IMR-90 (cell line): ENCODE data around the gene ZNF688. TPM values are rescaled to one million over a fixed set of nuclear protein-coding genes. Genes with fewer than 3 reads are reported as not detected.

Source experiments
- ATAC-seq: fragments of 200-7000 bp; cut with Tn5 transposase; 2 replicates; pipeline ENCODE4 v1.9.1; 2020; ENCODE audit warnings: low read depth, mild to moderate bottlenecking, moderate library complexity
- BruUV-seq: library from RNA; stranded (reverse); fragments of 400-500 nt; replicated peaks from 2 replicates; lab custom pipeline; 2021; lab: Mats Ljungman, UMichigan
- CTCF ChIA-PET: fragments of 300-600 bp; formaldehyde crosslinking; extraction: SDS; loops from one replicate; lab custom pipeline; 2021; ENCODE audit warnings: antibody characterized with exemption; lab: Yijun Ruan, JAX
- POLR2A ChIA-PET: fragments of 300-600 bp; sonication (Branson Sonifier 250); formaldehyde crosslinking; loops from one replicate; lab custom pipeline; 2022; ENCODE audit warnings: antibody characterized with exemption; ENCODE audit not compliant: unreplicated experiment; lab: Charles Lee
- DNase-seq: peaks from one replicate; pipeline ENCODE4 v3.0.0; 2013
- H2AFZ ChIP-seq: replicated peaks from 2 replicates; pipeline ENCODE3; 2013; ENCODE audit warnings: low read length, mild to moderate bottlenecking; ENCODE audit not compliant: poor library complexity
- H2AK5ac ChIP-seq: 2 replicates; pipeline ENCODE4 v1.6.1; 2013; ENCODE audit warnings: low read depth, low read length, inconsistent platforms
- H2AK9ac ChIP-seq: replicated peaks from 2 replicates; pipeline ENCODE3; 2013; ENCODE audit warnings: mild to moderate bottlenecking, low read depth, low read length, moderate library complexity; ENCODE audit not compliant: poor library complexity
- H2BK120ac ChIP-seq: 2 replicates; pipeline ENCODE4 v1.6.1; 2013; ENCODE audit warnings: low read depth, low read length, inconsistent platforms
- H2BK15ac ChIP-seq: 3 replicates; pipeline ENCODE4 v1.6.1; 2013; ENCODE audit warnings: low read depth, low read length, inconsistent platforms
- H2BK20ac ChIP-seq: 2 replicates; pipeline ENCODE4 v1.6.1; 2013; ENCODE audit warnings: low read depth, mild to moderate bottlenecking, inconsistent platforms, low read length, moderate library complexity
- H2BK5ac ChIP-seq: 2 replicates; pipeline ENCODE4 v1.6.1; 2013; ENCODE audit warnings: mild to moderate bottlenecking, low read depth, low read length, inconsistent platforms; ENCODE audit not compliant: poor library complexity, severe bottlenecking
- H3K14ac ChIP-seq: replicated peaks from 2 replicates; pipeline ENCODE4 v1.6.1; 2013; ENCODE audit warnings: low read depth, low read length, inconsistent platforms
- H3K18ac ChIP-seq: 2 replicates; pipeline ENCODE4 v1.6.1; 2013; ENCODE audit warnings: low read depth, low read length, control low read depth
- H3K23ac ChIP-seq: 2 replicates; pipeline ENCODE4 v1.6.1; 2013; ENCODE audit warnings: low read depth, low read length, inconsistent platforms
- H3K27ac ChIP-seq: 2 replicates; pipeline ENCODE4 v1.5.1; 2013; ENCODE audit warnings: mild to moderate bottlenecking, control low read depth, low read length; ENCODE audit not compliant: insufficient read depth
- H3K27me3 ChIP-seq: 2 replicates; pipeline ENCODE4 v1.6.1; 2013; ENCODE audit warnings: low read length; ENCODE audit not compliant: control insufficient read depth, insufficient read depth
- H3K36me3 ChIP-seq: 2 replicates; pipeline ENCODE4 v1.6.1; 2013; ENCODE audit warnings: low read length, mixed read lengths; ENCODE audit not compliant: control insufficient read depth, insufficient read depth
- H3K4ac ChIP-seq: 2 replicates; pipeline ENCODE4 v1.6.1; 2013; ENCODE audit warnings: low read depth, low read length, inconsistent platforms
- H3K4me1 ChIP-seq: 2 replicates; pipeline ENCODE4 v1.6.1; 2013; ENCODE audit warnings: low read length, mixed read lengths; ENCODE audit not compliant: control insufficient read depth, insufficient read depth
- H3K4me2 ChIP-seq: 2 replicates; pipeline ENCODE4 v1.6.1; 2013; ENCODE audit warnings: low read depth, mild to moderate bottlenecking, control low read depth, low read length, moderate library complexity
- H3K4me3 ChIP-seq: 2 replicates; pipeline ENCODE4 v1.5.1; 2013; ENCODE audit warnings: low read depth, mild to moderate bottlenecking, control low read depth, low read length, moderate library complexity; ENCODE audit not compliant: insufficient read depth
- H3K56ac ChIP-seq: 2 replicates; pipeline ENCODE4 v1.6.1; 2013; ENCODE audit warnings: low read length, inconsistent platforms; ENCODE audit not compliant: insufficient read depth; ENCODE audit errors: extremely low read depth
- H3K79me1 ChIP-seq, 2 experiments: 2 replicates each; pipeline ENCODE4 v1.6.1; 2013; ENCODE audit warnings: low read length in 2 of 2, inconsistent platforms in 1 of 2, low read depth in 1 of 2
- H3K9ac ChIP-seq: 2 replicates; pipeline ENCODE4 v1.6.1; 2013; ENCODE audit warnings: low read depth, low read length, control low read depth
- H3K9me1 ChIP-seq: 2 replicates; pipeline ENCODE4 v1.6.1; 2013; ENCODE audit warnings: low read length, inconsistent platforms; ENCODE audit not compliant: insufficient read depth
- H3K9me3 ChIP-seq: 2 replicates; pipeline ENCODE4 v1.6.1; 2013; ENCODE audit warnings: low read length; ENCODE audit not compliant: control insufficient read depth, insufficient read depth
- H4K20me1 ChIP-seq: 2 replicates; pipeline ENCODE4 v1.6.1; 2013; ENCODE audit warnings: low read length, inconsistent platforms; ENCODE audit not compliant: insufficient read depth
- H4K5ac ChIP-seq: 2 replicates; pipeline ENCODE4 v1.6.1; 2013; ENCODE audit warnings: mild to moderate bottlenecking, low read depth, low read length, control low read depth
- H4K8ac ChIP-seq, 2 experiments: 2 replicates each; pipeline ENCODE4 v1.6.1; 2013; ENCODE audit warnings: low read depth in 2 of 2, low read length in 2 of 2, control low read depth in 1 of 2, inconsistent platforms in 1 of 2
- H4K91ac ChIP-seq: 2 replicates; pipeline ENCODE4 v1.6.1; 2013; ENCODE audit warnings: low read depth, low read length, inconsistent platforms; ENCODE audit not compliant: insufficient read depth
- BHLHE40 ChIP-seq: fragments of 150-350 bp; IDR thresholded peaks from 2 replicates; pipeline ENCODE4 v1.6.1; 2016; ENCODE audit warnings: mild to moderate bottlenecking, low read depth, low read length
- CEBPB ChIP-seq: IDR thresholded peaks from 2 replicates; pipeline ENCODE4 v1.6.1; 2012; ENCODE audit warnings: low read depth, low read length, improper control_type of control experiment
- CHD1 ChIP-seq: IDR thresholded peaks from 2 replicates; pipeline ENCODE4 v1.6.1; 2012; ENCODE audit warnings: low read depth, low read length, improper control_type of control experiment
- FOS ChIP-seq: fragments of 150-350 bp; IDR thresholded peaks from 2 replicates; pipeline ENCODE4 v1.6.1; 2016; ENCODE audit warnings: low read depth, low read length
- NFE2L2 ChIP-seq: fragments of 150-350 bp; IDR thresholded peaks from 2 replicates; pipeline ENCODE4 v1.6.1; 2016; ENCODE audit warnings: low read depth, mild to moderate bottlenecking, low read length
- RAD21 ChIP-seq: IDR thresholded peaks from 2 replicates; pipeline ENCODE4 v1.6.1; 2012; ENCODE audit warnings: low read length, improper control_type of control experiment
- RCOR1 ChIP-seq: IDR thresholded peaks from 2 replicates; pipeline ENCODE4 v1.6.1; 2012; ENCODE audit warnings: mild to moderate bottlenecking, low read length, improper control_type of control experiment; ENCODE audit not compliant: insufficient replicate concordance
- RFX5 ChIP-seq: IDR thresholded peaks from 2 replicates; pipeline ENCODE4 v1.8.0; 2012; ENCODE audit warnings: low read depth, mild to moderate bottlenecking, low read length, moderate library complexity
- SMC3 ChIP-seq: fragments of 150-350 bp; IDR thresholded peaks from 2 replicates; pipeline ENCODE4 v1.6.1; 2016; ENCODE audit warnings: low read depth, mild to moderate bottlenecking, antibody characterized with exemption, low read length, moderate library complexity
- USF2 ChIP-seq: fragments of 150-350 bp; IDR thresholded peaks from 2 replicates; pipeline ENCODE4 v1.6.1; 2017; ENCODE audit warnings: mild to moderate bottlenecking, antibody characterized with exemption, low read length, low read depth
- WGBS, 2 experiments: methylation state at CpG; one replicate each; pipeline versions ENCODE4 v1.1.5 to v1.1.7; 2013; ENCODE audit warnings: missing lambda C conversion rate in 2 of 2; ENCODE audit not compliant: insufficient read length in 1 of 2; ENCODE audit errors: extremely low coverage in 2 of 2; 5-methylcytosine and 5-hydroxymethylcytosine counted together
- dilution Hi-C: fragments of 300-500 bp; cut with HindIII; formaldehyde crosslinking; loops from one replicate; pipeline ENCODE4 v1.14.3; 2018; ENCODE audit warnings: low sequenced_read_pairs; ENCODE audit not compliant: unreplicated experiment
- in situ Hi-C: fragments of 300-500 bp; cut with MboI; formaldehyde crosslinking; loops from 3 replicates; pipeline ENCODE4 v1.14.3; 2019; ENCODE audit warnings: low sequenced_read_pairs, inconsistent platforms, mixed read lengths
- intact Hi-C: fragments of 100-400 bp; cut with micrococcal nuclease; formaldehyde crosslinking; loops from 2 replicates; pipeline ENCODE4 v1.10.0; 2022
- polyA plus RNA-seq, 3 experiments: library from polyadenylated mRNA; depleted of rRNA; stranded (reverse); fragments of >200 nt; gene quantifications; 2 replicates each; pipeline ENCODE4 v1.2.3, GENCODE V29; 2012; ENCODE audit warnings: low replicate concordance in 1 of 3
- total RNA-seq: library from RNA; depleted of rRNA; stranded (reverse); fragments of >200 nt; gene quantifications from 2 replicates; pipeline ENCODE4 v1.2.3, GENCODE V29; 2012
- TF ChIP-seq, protein P1 (sequence below): fragments of 150-350 bp; IDR thresholded peaks from 2 replicates; pipeline ENCODE4 v1.6.1; 2016; ENCODE audit warnings: low read depth, mild to moderate bottlenecking, low read length, moderate library complexity, borderline replicate concordance
- TF ChIP-seq, protein P2 (sequence below): conservative IDR thresholded peaks from 2 replicates; pipeline ENCODE4 v1.5.1; 2012; ENCODE audit warnings: mild to moderate bottlenecking, low read depth, low read length, improper control_type of control experiment

Gene ZNF688
- total and polyA plus RNA-seq, 2 of the 4 experiments (the other 2 are of a cell fraction): 1.8 to 3.7 TPM

DNA sequence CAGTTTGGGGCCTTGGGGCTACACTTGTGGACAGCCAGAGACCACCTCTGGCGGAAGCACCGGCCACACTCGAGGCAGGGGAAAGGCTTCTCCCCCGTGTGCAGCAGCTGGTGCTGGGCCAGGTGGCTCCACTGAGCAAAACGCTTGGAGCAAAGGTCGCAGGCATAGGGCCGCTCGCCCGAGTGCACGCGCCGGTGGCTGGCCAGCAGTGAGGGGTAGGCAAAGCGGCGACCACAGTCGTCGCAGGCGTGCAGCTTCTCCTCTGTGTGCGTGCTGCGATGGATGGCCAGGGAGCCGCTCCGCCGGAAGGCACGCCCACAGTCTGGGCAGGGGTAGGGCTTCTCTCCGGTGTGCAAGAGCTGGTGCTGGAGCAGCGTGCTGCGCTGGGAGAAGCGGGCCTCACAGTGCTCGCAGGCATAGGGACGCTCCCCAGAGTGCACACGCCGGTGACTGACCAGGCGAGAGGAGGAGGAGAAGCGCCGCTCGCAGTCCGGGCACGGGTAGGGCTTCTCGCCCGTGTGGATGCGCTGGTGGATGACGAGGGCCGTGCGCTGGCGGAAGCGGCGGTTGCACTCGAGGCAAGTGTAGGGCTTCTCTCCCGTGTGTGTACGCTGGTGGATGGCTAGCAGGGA lies 32.9 kb upstream of the ZNF688 start:
- H3K9ac ChIP-seq: no peak overlapping the region
- H3K27me3 ChIP-seq: no peaks in the 10 kb centered on the region
- POLR2A ChIA-PET: no interaction called here
- H4K20me1 ChIP-seq: no peaks in the 10 kb centered on the region
- H3K27ac ChIP-seq: no peak overlapping the region
- no peak overlapping the region for H3K4ac ChIP-seq
- H4K91ac ChIP-seq: no peak overlapping the region
- ATAC-seq (no peak), DNase-seq (no peak)
- H3K23ac ChIP-seq: no peak overlapping the region
- no peak overlapping the region for H3K14ac ChIP-seq
- no peak overlapping the region for H4K5ac ChIP-seq
- H3K18ac ChIP-seq: no peak overlapping the region
- no peak overlapping the region for H2AK9ac ChIP-seq
- no peak overlapping the region for H2BK15ac ChIP-seq
- no peaks in the 10 kb centered on the region for H3K9me1 ChIP-seq
- dilution Hi-C loops: no loop called here
- peaks cover 11 to 26% of the 10 kb centered on the region in 2 experiments; a peak in 3 of 4 replicates for H3K79me1 ChIP-seq
- H3K4me1 ChIP-seq: peaks cover 6% of the 10 kb centered on the region; the same call in 1 of the 2 replicates
- in situ Hi-C loops: no loop called here
- no peak overlapping the region for H2BK5ac ChIP-seq
- H2AFZ ChIP-seq: no peak overlapping the region
- H2BK120ac ChIP-seq: no peak overlapping the region
- no TSS peak for BruUV-seq
- H3K36me3 ChIP-seq: peaks cover 25% of the 10 kb centered on the region
- no peak overlapping the region for H4K8ac ChIP-seq
- H3K9me3 ChIP-seq: no peaks in the 10 kb centered on the region; the same call in 1 of the 2 replicates
- 93% methylated on average over 26 of the region's 49 CpGs; no CpG with 5 or more reads in 1 of the 2 experiments for WGBS, 2 experiments
- no peak overlapping the region for H3K56ac ChIP-seq
- no peak overlapping the region for H3K4me2 ChIP-seq
- H3K4me3 ChIP-seq: no peak overlapping the region
- CTCF ChIA-PET: no interaction called here
- TF ChIP-seq CEBPB (no peak), SMC3 (no peak), USF2 (no peak), RCOR1 (no peak), NFE2L2 (no peak), RAD21 (no peak), BHLHE40 (no peak), CHD1 (no peak), FOS (no peak), RFX5 (no peak)
- TF ChIP-seq, protein P1, sequence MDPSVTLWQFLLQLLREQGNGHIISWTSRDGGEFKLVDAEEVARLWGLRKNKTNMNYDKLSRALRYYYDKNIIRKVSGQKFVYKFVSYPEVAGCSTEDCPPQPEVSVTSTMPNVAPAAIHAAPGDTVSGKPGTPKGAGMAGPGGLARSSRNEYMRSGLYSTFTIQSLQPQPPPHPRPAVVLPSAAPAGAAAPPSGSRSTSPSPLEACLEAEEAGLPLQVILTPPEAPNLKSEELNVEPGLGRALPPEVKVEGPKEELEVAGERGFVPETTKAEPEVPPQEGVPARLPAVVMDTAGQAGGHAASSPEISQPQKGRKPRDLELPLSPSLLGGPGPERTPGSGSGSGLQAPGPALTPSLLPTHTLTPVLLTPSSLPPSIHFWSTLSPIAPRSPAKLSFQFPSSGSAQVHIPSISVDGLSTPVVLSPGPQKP: no peak
- TF ChIP-seq, protein P2, sequence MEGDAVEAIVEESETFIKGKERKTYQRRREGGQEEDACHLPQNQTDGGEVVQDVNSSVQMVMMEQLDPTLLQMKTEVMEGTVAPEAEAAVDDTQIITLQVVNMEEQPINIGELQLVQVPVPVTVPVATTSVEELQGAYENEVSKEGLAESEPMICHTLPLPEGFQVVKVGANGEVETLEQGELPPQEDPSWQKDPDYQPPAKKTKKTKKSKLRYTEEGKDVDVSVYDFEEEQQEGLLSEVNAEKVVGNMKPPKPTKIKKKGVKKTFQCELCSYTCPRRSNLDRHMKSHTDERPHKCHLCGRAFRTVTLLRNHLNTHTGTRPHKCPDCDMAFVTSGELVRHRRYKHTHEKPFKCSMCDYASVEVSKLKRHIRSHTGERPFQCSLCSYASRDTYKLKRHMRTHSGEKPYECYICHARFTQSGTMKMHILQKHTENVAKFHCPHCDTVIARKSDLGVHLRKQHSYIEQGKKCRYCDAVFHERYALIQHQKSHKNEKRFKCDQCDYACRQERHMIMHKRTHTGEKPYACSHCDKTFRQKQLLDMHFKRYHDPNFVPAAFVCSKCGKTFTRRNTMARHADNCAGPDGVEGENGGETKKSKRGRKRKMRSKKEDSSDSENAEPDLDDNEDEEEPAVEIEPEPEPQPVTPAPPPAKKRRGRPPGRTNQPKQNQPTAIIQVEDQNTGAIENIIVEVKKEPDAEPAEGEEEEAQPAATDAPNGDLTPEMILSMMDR: no peak
- H2BK20ac ChIP-seq: no peak overlapping the region
- intact Hi-C loops: no loop called here
- no peak overlapping the region for H2AK5ac ChIP-seq
